Measurements from ENCODE around the gene TBXA2R.
"Not testable (repeated sequence)": the region's sequence is repeated elsewhere in the genome, so short reads cannot be mapped to it uniquely, and the experiment has no call there.

Gene TBXA2R

GRCh38 chr19:3652422-3652821, 45.7 kb upstream of the TBXA2R start:
- Mint-ChIP-seq H3K27ac (no peak overlapping the region), H3K4me3 (no peak overlapping the region), H3K4me1 (no peaks in the 10 kb centered on the region), H3K9me3 (no peaks in the 10 kb centered on the region), H3K36me3 (ENCODE audit: low read depth) (peaks cover 21% of the 10 kb centered on the region), H3K27me3 (ENCODE audit: low read depth, poor library complexity) (no peaks in the 10 kb centered on the region)
- no peak for TF ChIP-seq CTCF (IDR thresholded peaks at IDR 0.05)
- no peak for DNase-seq

GRCh38 chr19:3651684-3652083, 45.0 kb upstream of the TBXA2R start:
- no peak overlapping the region for H3K4me3 Mint-ChIP-seq
- DNase-seq: no peak
- no peak overlapping the region for H3K27ac Mint-ChIP-seq
- H3K4me1 Mint-ChIP-seq: no peaks in the 10 kb centered on the region
- TF ChIP-seq CTCF (IDR thresholded peaks at IDR 0.05): no peak
- peaks cover 15% of the 10 kb centered on the region for H3K36me3 Mint-ChIP-seq (ENCODE audit: low read depth)
- no peaks in the 10 kb centered on the region for H3K27me3 Mint-ChIP-seq (ENCODE audit: low read depth, poor library complexity)
- H3K9me3 Mint-ChIP-seq: no peaks in the 10 kb centered on the region

GRCh38 chr19:3649888-3650287, 43.2 kb upstream of the TBXA2R start:
- Mint-ChIP-seq H3K36me3 (ENCODE audit: low read depth) (peaks cover 15% of the 10 kb centered on the region), H3K27me3 (ENCODE audit: low read depth, poor library complexity) (no peaks in the 10 kb centered on the region), H3K9me3 (no peaks in the 10 kb centered on the region), H3K4me3 (no peak overlapping the region), H3K27ac (no peak overlapping the region), H3K4me1 (no peaks in the 10 kb centered on the region)
- no peak for DNase-seq
- no peak for TF ChIP-seq CTCF (IDR thresholded peaks at IDR 0.05)

GRCh38 chr19:3648037-3648905, 41.6 kb upstream of the TBXA2R start:
- H3K4me1 Mint-ChIP-seq: no peaks in the 10 kb centered on the region
- no peak for DNase-seq
- TF ChIP-seq CTCF (IDR thresholded peaks at IDR 0.05): no peak
- no peak overlapping the region for H3K4me3 Mint-ChIP-seq
- H3K27me3 Mint-ChIP-seq (ENCODE audit: low read depth, poor library complexity): no peaks in the 10 kb centered on the region
- H3K36me3 Mint-ChIP-seq (ENCODE audit: low read depth): peaks cover 15% of the 10 kb centered on the region
- no peak overlapping the region for H3K27ac Mint-ChIP-seq
- no peaks in the 10 kb centered on the region for H3K9me3 Mint-ChIP-seq

- DNase-seq; H3K27ac Mint-ChIP-seq; H3K9me3 Mint-ChIP-seq; H3K4me3 Mint-ChIP-seq; H3K27me3 Mint-ChIP-seq (ENCODE audit: low read depth, poor library complexity); H3K4me1 Mint-ChIP-seq: not testable (repeated sequence)
- H3K36me3 Mint-ChIP-seq (ENCODE audit: low read depth): peaks cover 15% of the 10 kb centered on the region
Observed at GRCh38 chr19:3647102-3647501, 40.4 kb upstream of the TBXA2R start.

GRCh38 chr19:3646336-3647092, 39.8 kb upstream of the TBXA2R start:
- Mint-ChIP-seq H3K4me1 (no peaks in the 10 kb centered on the region), H3K4me3 (no peak overlapping the region), H3K27me3 (ENCODE audit: low read depth, poor library complexity) (no peaks in the 10 kb centered on the region), H3K27ac (no peak overlapping the region), H3K36me3 (ENCODE audit: low read depth) (peaks cover 10% of the 10 kb centered on the region), H3K9me3 (no peaks in the 10 kb centered on the region)
- DNase-seq: no peak
- no peak for TF ChIP-seq CTCF (IDR thresholded peaks at IDR 0.05)

All from nephron progenitor cell (in vitro differentiated cells).